Amygdala (tissue), 56 donors: Measurements from ENCODE around the gene MRO.
A peak's percentile ranks its signal among the peaks of the same experiment; 100 is the strongest.
"Not testable (repeated sequence)": the region's sequence is repeated elsewhere in the genome, so short reads cannot be mapped to it uniquely, and the experiment has no call there.

ENCODE experiments used
- DNase-seq, 56 donors: peaks; one replicate each; lab custom pipeline; 2025; lab: John Stamatoyannopoulos, UW

MRO gene

GRCh38 chr18:50839341-50839740 is 19.5 kb upstream of the MRO start:
- no peak for DNase-seq

DNA sequence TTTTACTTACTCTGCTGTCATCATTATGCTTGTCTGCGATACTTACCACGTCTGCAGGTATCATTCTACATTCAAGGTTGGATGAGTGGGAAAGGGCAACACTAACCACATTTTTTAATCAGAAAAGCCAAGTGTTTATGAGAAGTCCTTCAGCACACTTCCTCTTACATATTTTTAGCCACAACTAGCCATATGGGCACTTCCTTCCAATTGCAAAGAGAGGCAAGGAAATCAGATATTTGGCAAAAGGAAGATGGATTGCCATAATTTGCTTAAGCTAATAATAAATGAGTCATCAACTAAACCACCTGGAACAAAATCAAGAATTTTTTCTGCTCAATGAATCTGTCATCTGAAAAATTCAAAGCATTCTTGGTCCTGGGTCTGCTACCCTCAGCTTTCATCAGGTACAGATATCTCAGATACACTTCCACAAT is 16.7 kb upstream of the MRO start:
- no peak for DNase-seq

- DNase-seq, result not testable (repeated sequence)
These were observed 13.7 kb upstream of the MRO start for GRCh38 chr18:50833496-50833895.

- no peak for DNase-seq
These were observed 12.9 kb upstream of the MRO start for GRCh38 chr18:50832754-50833153.

DNA sequence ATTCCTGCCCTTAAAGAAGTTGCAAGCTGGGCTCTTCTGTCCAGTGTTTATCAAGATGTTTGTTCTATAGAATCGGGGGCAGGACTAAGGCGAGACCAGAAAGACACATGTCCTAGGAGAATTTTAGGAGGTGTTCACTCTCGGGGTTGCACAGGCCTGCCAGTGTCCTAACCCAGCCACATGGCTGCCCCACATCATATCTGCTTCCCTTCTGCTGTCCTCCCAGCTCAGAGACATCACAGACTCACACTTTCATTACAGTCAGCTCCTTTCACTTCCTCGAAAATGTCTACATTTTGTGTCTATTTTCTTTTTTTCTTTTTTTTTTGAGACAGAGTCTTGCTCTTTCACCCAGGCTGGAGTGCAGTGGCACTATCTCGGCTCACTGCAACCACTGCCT is 10.7 kb upstream of the MRO start:
- DNase-seq, result peak in 6 of 56 donors; percentile 3 to 33 (median 12)

- DNase-seq, result no peak
These were observed 9.8 kb upstream of the MRO start for GRCh38 chr18:50829644-50830043.

GRCh38 chr18:50826027-50826426 is 6.2 kb upstream of the MRO start:
- DNase-seq, result no peak

- no peak for DNase-seq
These were observed 5.8 kb upstream of the MRO start for GRCh38 chr18:50825621-50826020.

DNA sequence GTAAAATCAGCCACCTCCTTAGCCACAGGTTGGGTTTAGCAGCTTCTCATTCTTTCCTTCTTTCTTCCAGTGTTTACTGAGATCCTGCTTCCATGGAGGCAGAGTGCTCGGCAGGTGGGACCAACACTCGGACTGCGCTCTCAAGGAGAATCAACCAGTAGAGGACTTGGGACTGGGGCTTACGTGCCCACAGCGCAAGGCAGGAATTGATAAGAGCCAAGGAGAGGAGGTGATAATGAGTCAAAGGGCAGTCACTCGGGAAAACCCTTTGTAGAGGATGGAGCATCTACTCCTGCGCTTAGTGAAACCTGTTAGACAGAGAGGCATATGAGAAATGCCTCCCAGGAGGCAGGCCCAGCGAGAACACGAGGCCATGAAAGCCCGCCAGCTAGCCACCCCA is 2.9 kb upstream of the MRO start:
- no peak for DNase-seq

GRCh38 chr18:50820901-50821520 is 1.2 kb upstream of the MRO start:
- DNase-seq, result peak in 2 of 56 donors; percentile 5 to 10

- DNase-seq, result peak in 27 of 56 donors; percentile 8 to 69 (median 30)
These were observed 639 bp downstream of the MRO start for GRCh38 chr18:50819027-50819727.

- peak in 6 of 56 donors; percentile 12 to 51 (median 22) for DNase-seq
These were observed 3.2 kb downstream of the MRO start for GRCh38 chr18:50816419-50817166.

GRCh38 chr18:50814395-50814794 is 5.4 kb downstream of the MRO start:
- no peak for DNase-seq

- DNase-seq, result no peak
These were observed 6.5 kb downstream of the MRO start for GRCh38 chr18:50813353-50813752.

GRCh38 chr18:50812834-50813233 is 7.0 kb downstream of the MRO start:
- no peak for DNase-seq

DNA sequence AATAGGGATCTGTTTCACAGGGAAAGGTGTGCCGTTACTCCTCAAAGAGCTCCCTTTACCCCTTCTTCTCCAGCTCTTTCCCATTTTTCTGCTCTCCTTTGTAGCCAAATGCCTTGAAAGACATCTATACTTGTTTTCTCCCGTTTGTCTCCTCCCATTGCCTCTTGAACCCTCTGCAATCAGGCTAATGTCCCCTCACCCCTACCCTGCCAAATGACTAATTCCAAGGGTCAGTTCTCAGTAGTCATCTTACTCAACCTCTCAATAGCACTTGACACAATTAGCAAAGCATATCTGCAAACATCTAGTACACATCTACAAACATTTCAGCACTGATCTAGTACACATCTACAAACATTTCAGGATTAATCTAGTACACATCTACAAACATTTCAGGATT is 12.6 kb downstream of the MRO start:
- no peak for DNase-seq

DNA sequence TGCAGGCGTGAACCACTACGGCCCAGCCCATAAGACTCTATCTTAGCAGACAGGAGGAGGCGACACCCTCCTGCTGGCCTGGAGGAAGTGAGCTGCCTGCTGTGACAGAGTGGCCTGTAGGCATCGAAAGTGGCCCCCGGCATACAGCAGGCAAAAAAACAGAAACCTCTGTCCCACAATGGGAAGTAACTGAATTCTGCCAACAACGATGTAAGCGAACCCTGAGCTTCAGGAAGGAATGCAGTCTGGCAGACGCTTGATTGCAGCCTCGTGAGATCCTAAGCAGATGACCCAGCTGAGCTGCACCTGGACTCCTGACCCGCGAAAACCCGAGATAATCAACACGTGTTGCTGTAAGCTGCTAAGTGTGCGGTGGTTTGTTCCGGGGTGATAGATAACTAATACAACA is 13.6 kb downstream of the MRO start:
- peak in 8 of 56 donors; percentile 8 to 41 (median 14) for DNase-seq

- DNase-seq, result no peak
These were observed 14.1 kb downstream of the MRO start for GRCh38 chr18:50805732-50806131.

GRCh38 chr18:50803592-50803991 is 16.2 kb downstream of the MRO start:
- DNase-seq, result no peak

DNA sequence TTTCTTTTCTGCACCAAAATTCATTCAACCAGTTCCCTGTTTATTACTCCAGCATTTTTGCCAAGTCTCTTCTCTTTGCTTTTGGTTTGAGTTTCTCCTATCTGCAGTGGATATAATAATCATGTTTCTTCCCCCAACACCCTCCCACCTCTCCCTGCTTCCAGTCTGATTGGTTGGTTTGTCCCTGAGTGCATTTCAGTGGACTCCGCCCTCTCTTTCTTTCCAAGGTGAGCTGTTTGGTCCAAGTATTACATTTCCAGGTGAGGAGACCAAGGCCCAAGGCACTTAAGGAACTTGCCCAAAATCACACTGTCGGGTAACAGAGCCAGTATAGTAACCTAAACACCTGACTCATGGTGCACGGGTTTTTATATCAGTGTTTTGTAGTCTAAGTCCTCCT is 17.7 kb downstream of the MRO start:
- no peak for DNase-seq

GRCh38 chr18:50797142-50797541 is 22.7 kb downstream of the MRO start:
- peak in 5 of 56 donors; percentile 5 to 41 (median 14) for DNase-seq

- DNase-seq, result no peak
These were observed 23.3 kb downstream of the MRO start for GRCh38 chr18:50796495-50796894.
